H9 (cell line): ENCODE data around the gene DBNL. TPM values are rescaled to one million over a fixed set of nuclear protein-coding genes. Genes with fewer than 3 reads are reported as not detected.

Experiments used
- DNase-seq: peaks from one replicate; pipeline ENCODE4 v3.0.0-alpha.2; 2017
- H2AFZ ChIP-seq: one replicate; pipeline ENCODE4 v1.6.1; 2013; ENCODE audit warnings: mild to moderate bottlenecking, low read length, control low read depth, moderate library complexity
- H2AK5ac ChIP-seq: 2 replicates; pipeline ENCODE4 v1.6.1; 2013; ENCODE audit warnings: low read length, control low read depth, mixed read lengths; ENCODE audit not compliant: insufficient read length
- H2BK120ac ChIP-seq: one replicate; pipeline ENCODE4 v1.6.1; 2013; ENCODE audit warnings: low read depth, mild to moderate bottlenecking, low read length, control low read depth, inconsistent platforms; ENCODE audit not compliant: poor library complexity, severe bottlenecking
- H2BK12ac ChIP-seq: 2 replicates; pipeline ENCODE4 v1.6.1; 2013; ENCODE audit warnings: low read length, control low read depth, mixed read lengths, low read depth; ENCODE audit not compliant: insufficient read length
- H2BK15ac ChIP-seq: 2 replicates; pipeline ENCODE4 v1.6.1; 2013; ENCODE audit warnings: low read depth, low read length, control low read depth
- H2BK20ac ChIP-seq: one replicate; pipeline ENCODE4 v1.6.1; 2013; ENCODE audit warnings: low read depth, mild to moderate bottlenecking, low read length, control low read depth, inconsistent platforms; ENCODE audit not compliant: poor library complexity, severe bottlenecking
- H2BK5ac ChIP-seq: 2 replicates; pipeline ENCODE4 v1.6.1; 2013; ENCODE audit warnings: low read length, control low read depth, mixed read lengths; ENCODE audit not compliant: insufficient read length
- H3K14ac ChIP-seq: 2 replicates; pipeline ENCODE4 v1.6.1; 2013; ENCODE audit warnings: low read length, control low read depth; ENCODE audit not compliant: insufficient read depth
- H3K18ac ChIP-seq: 2 replicates; pipeline ENCODE4 v1.6.1; 2013; ENCODE audit warnings: low read depth, mild to moderate bottlenecking, mixed read lengths, low read length, control low read depth; ENCODE audit not compliant: insufficient read length
- H3K23ac ChIP-seq: 2 replicates; pipeline ENCODE4 v1.6.1; 2013; ENCODE audit warnings: low read length, control low read depth, mixed read lengths, low read depth; ENCODE audit not compliant: insufficient read length
- H3K23me2 ChIP-seq: 2 replicates; pipeline ENCODE4 v1.6.1; 2013; ENCODE audit warnings: low read depth, mild to moderate bottlenecking, mixed read lengths, low read length, control low read depth; ENCODE audit not compliant: insufficient read length, poor library complexity, severe bottlenecking
- H3K27ac ChIP-seq: 2 replicates; pipeline ENCODE4 v1.5.1; 2013; ENCODE audit warnings: low read length, control low read depth, mixed read lengths, low read depth; ENCODE audit not compliant: insufficient read length
- H3K27me3 ChIP-seq: 2 replicates; pipeline ENCODE4 v1.6.1; 2013; ENCODE audit warnings: low read length, control low read depth, inconsistent platforms; ENCODE audit not compliant: insufficient read depth
- H3K4ac ChIP-seq: 2 replicates; pipeline ENCODE4 v1.6.1; 2013; ENCODE audit warnings: low read depth, mild to moderate bottlenecking, control low read depth, inconsistent platforms, low read length, moderate library complexity
- H3K4me1 ChIP-seq: 2 replicates; pipeline ENCODE4 v1.6.1; 2013; ENCODE audit warnings: low read length, control low read depth, inconsistent platforms; ENCODE audit not compliant: insufficient read depth
- H3K4me2 ChIP-seq: 2 replicates; pipeline ENCODE4 v1.6.1; 2013; ENCODE audit warnings: low read length, control low read depth, mixed read lengths; ENCODE audit not compliant: insufficient read length, insufficient read depth
- H3K56ac ChIP-seq: 2 replicates; pipeline ENCODE4 v1.6.1; 2013; ENCODE audit warnings: low read depth, mild to moderate bottlenecking, mixed read lengths, low read length, control low read depth; ENCODE audit not compliant: insufficient read length
- H3K79me1 ChIP-seq: 2 replicates; pipeline ENCODE4 v1.6.1; 2013; ENCODE audit warnings: low read depth, mild to moderate bottlenecking, moderate library complexity, low read length, control low read depth, inconsistent platforms; ENCODE audit not compliant: insufficient read depth, poor library complexity, severe bottlenecking
- H3K79me2 ChIP-seq: 2 replicates; pipeline ENCODE4 v1.6.1; 2013; ENCODE audit warnings: low read length, control low read depth, inconsistent platforms; ENCODE audit not compliant: insufficient read depth
- H3K9ac ChIP-seq: 2 replicates; pipeline ENCODE4 v1.6.1; 2013; ENCODE audit warnings: low read length, control low read depth, mixed read lengths; ENCODE audit not compliant: insufficient read length; ENCODE audit errors: extremely low read depth
- H3K9me3 ChIP-seq: one replicate; pipeline ENCODE4 v1.6.1; 2013; ENCODE audit warnings: low read depth, low read length, inconsistent platforms; ENCODE audit not compliant: control insufficient read depth
- H3T11ph ChIP-seq: one replicate; pipeline ENCODE4 v1.6.1; 2013; ENCODE audit warnings: mild to moderate bottlenecking, low read length, control low read depth, inconsistent platforms
- H4K20me1 ChIP-seq: one replicate; pipeline ENCODE4 v1.6.1; 2013; ENCODE audit not compliant: control insufficient read depth, insufficient read length, insufficient read depth
- H4K5ac ChIP-seq: 2 replicates; pipeline ENCODE4 v1.6.1; 2013; ENCODE audit warnings: low read depth, mild to moderate bottlenecking, mixed read lengths, low read length, control low read depth; ENCODE audit not compliant: insufficient read length
- H4K8ac ChIP-seq: replicated peaks from 2 replicates; pipeline ENCODE4 v1.6.1; 2013; ENCODE audit warnings: low read length, control low read depth, mixed read lengths, low read depth; ENCODE audit not compliant: insufficient read length
- H4K91ac ChIP-seq: 2 replicates; pipeline ENCODE4 v1.6.1; 2013; ENCODE audit warnings: low read depth, mild to moderate bottlenecking, moderate library complexity, mixed read lengths, low read length, control low read depth; ENCODE audit not compliant: insufficient read length
- H3K27ac Mint-ChIP-seq, 3 experiments: 2 replicates in 2 of 3; 3 replicates in 1 of 3; pipeline ENCODE4 v1.8.0; 2020 to 2021; ENCODE audit warnings: mixed read lengths in 3 of 3, mild to moderate bottlenecking in 1 of 3, moderate library complexity in 1 of 3
- H3K27me3 Mint-ChIP-seq: 2 replicates; pipeline ENCODE4 v1.8.0; 2021; ENCODE audit warnings: low read depth, mild to moderate bottlenecking, moderate library complexity, mixed read lengths
- H3K36me3 Mint-ChIP-seq, 3 experiments: 2 replicates in 2 of 3; 3 replicates in 1 of 3; pipeline ENCODE4 v1.8.0; 2020 to 2021; ENCODE audit warnings: low read depth in 3 of 3, mixed read lengths in 3 of 3; ENCODE audit not compliant: insufficient read depth in 1 of 3
- H3K4me1 Mint-ChIP-seq, 2 experiments: 2 replicates each; pipeline ENCODE4 v1.8.0; 2020; ENCODE audit warnings: mixed read lengths in 2 of 2
- H3K4me3 Mint-ChIP-seq, 2 experiments: 2 replicates in 1 of 2; 3 replicates in 1 of 2; pipeline ENCODE4 v1.8.0; 2020 to 2021; ENCODE audit warnings: mild to moderate bottlenecking in 2 of 2, mixed read lengths in 2 of 2, moderate library complexity in 1 of 2
- H3K9me3 Mint-ChIP-seq, 2 experiments: 2 replicates in 1 of 2; 3 replicates in 1 of 2; pipeline ENCODE4 v1.8.0; 2020; ENCODE audit warnings: mild to moderate bottlenecking in 2 of 2, mixed read lengths in 2 of 2, moderate library complexity in 1 of 2
- CTCF ChIP-seq: fragments of 200-600 bp; sonication (generic); conservative IDR thresholded peaks from 3 replicates; pipeline ENCODE4 v1.8.0; 2021; ENCODE audit warnings: antibody characterized with exemption, mild to moderate bottlenecking
- WGBS: extraction: QIAGEN DNeasy Blood & Tissue Kit; methylation state at CpG from one replicate; pipeline ENCODE4 v1.1.7; 2013; ENCODE audit warnings: missing lambda C conversion rate, low lambda C conversion rate, mixed read lengths; ENCODE audit not compliant: insufficient read length; ENCODE audit errors: extremely low coverage; 5-methylcytosine and 5-hydroxymethylcytosine counted together
- total RNA-seq: library from RNA; stranded (reverse); gene quantifications from 2 replicates; pipeline ENCODE4 v1.2.1, GENCODE V29; 2021

The DBNL gene
- total RNA-seq, 1 experiment from 2014 or later, result 51.3 TPM

GRCh38 chr7:44098092-44099068 lies 53.9 kb downstream of the DBNL start:
- Histone ChIP-seq H3K4me1 (no peaks in the 10 kb centered on the region), H3K9me3 (no peaks in the 10 kb centered on the region), H4K5ac (no peak overlapping the region), H2AK5ac (no peak overlapping the region), H4K91ac (no peak overlapping the region), H3K23me2 (no peaks in the 10 kb centered on the region), H3K14ac (no peak overlapping the region), H3T11ph (no peak overlapping the region), H3K18ac (no peak overlapping the region), H3K79me1 (no peaks in the 10 kb centered on the region), H3K4me2 (no peak overlapping the region), H2BK20ac (no peak overlapping the region), H3K23ac (no peak overlapping the region), H2BK5ac (no peak overlapping the region), H2BK12ac (no peak overlapping the region), H3K56ac (no peak overlapping the region), H2BK120ac (no peak overlapping the region), H3K4ac (no peak overlapping the region), H2BK15ac (no peak overlapping the region), H4K20me1 (no peaks in the 10 kb centered on the region), H3K27me3 (no peaks in the 10 kb centered on the region; the same call in 1 of the 2 replicates), H2AFZ (no peak overlapping the region), H3K9ac (no peak overlapping the region), H3K27ac (no peak overlapping the region), H3K79me2 (no peaks in the 10 kb centered on the region), H4K8ac (no peak overlapping the region)
- TF ChIP-seq CTCF, result no peak
- Mint-ChIP-seq H3K4me1 (peaks cover 1 to 8% of the 10 kb centered on the region in 2 experiments), H3K27ac (no peak overlapping the region), H3K9me3 (no peaks in the 10 kb centered on the region; a peak in 1 of 5 replicates), H3K27me3 (peaks cover 26% of the 10 kb centered on the region), H3K4me3 (no peak overlapping the region), H3K36me3 (no peaks in the 10 kb centered on the region)
- WGBS, result no CpG with 5 or more reads among the region's 6 CpGs
- DNase-seq, result no peak
